Astrocyte of the hippocampus (primary cell): Measurements from ENCODE around the gene SLC38A4.
"Not testable (repeated sequence)": the region's sequence is repeated elsewhere in the genome, so short reads cannot be mapped to it uniquely, and the experiment has no call there.

Experiments
- DNase-seq: peaks from one replicate; pipeline ENCODE4 v3.0.0; 2011; ENCODE audit warnings: low read depth, low spot score

The SLC38A4 gene

DNA sequence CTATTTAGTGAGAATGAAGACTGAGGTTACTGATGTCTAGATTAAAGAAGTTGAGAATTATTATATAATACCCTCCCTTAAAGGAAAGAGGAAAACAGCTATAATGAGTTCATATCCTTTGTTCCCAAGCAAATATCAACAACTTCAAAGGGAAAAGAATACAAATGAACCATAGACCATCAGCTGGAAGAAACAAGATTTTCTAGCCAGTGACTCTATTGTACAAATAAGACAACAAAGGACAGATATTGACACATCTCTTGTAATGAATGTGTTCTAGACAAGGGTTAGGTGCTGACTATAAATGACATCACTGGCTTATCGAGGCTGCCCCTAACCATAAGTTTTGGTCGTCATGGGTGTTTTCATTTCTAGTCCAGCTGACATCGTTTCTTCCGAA is 48.2 kb downstream of the SLC38A4 start:
- no peak for DNase-seq

GRCh38 chr12:46775796-46776195 is 50.0 kb downstream of the SLC38A4 start:
- DNase-seq: no peak

DNA sequence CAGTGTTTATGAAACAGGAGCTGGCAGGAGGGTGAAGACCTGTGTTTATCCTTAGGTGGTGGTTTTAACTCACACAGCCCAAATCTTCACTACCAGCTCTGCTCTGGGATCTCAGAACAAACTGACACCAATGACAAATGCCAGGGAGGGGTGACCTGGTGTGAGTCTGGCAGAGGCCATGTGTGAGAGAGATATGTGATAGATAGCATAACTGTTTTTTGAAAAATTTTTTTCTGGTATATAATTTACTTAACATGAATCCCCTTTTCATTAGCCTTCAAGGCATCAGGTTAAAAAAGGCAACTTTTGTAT is 51.5 kb downstream of the SLC38A4 start:
- no peak for DNase-seq

- no peak for DNase-seq
Measured at GRCh38 chr12:46773586-46774321, 52.0 kb downstream of the SLC38A4 start.

GRCh38 chr12:46771268-46771827 is 54.4 kb downstream of the SLC38A4 start:
- peak; percentile 51 for DNase-seq

GRCh38 chr12:46770501-46771183 is 55.2 kb downstream of the SLC38A4 start:
- DNase-seq: peak; percentile 35

GRCh38 chr12:46764005-46764404 is 61.8 kb downstream of the SLC38A4 start:
- no peak for DNase-seq

- no peak for DNase-seq
Measured at GRCh38 chr12:46763230-46763629, 62.6 kb downstream of the SLC38A4 start.

GRCh38 chr12:46754550-46754949 is 71.2 kb downstream of the SLC38A4 start:
- no peak for DNase-seq

DNA sequence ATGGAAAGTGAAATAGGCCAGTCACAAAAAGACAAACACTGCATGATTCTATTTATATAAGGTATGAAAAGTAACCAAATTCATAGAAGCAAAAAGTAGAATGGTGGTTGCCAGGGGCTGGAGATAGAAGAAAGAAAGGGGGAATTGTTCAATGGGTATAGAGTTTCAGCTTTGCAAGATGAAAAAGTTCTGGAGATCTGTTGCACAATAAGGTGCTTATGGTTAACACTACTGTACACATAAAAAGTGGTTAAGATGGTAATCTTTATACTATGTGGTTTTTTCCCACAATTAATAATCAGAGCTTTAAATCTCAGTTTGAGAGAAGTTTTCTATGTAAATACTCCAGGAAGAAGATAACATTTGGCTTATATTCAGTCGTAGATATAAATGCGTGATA is 73.4 kb downstream of the SLC38A4 start:
- no peak for DNase-seq

- DNase-seq: no peak
Measured at GRCh38 chr12:46751173-46751572, 74.6 kb downstream of the SLC38A4 start.

GRCh38 chr12:46749322-46749721 is 76.5 kb downstream of the SLC38A4 start:
- DNase-seq: no peak

- DNase-seq: peak; percentile 4
Measured at GRCh38 chr12:46744283-46744682, 81.5 kb downstream of the SLC38A4 start.

- DNase-seq: peak; percentile 2
Measured at GRCh38 chr12:46743456-46743855, 82.3 kb downstream of the SLC38A4 start.

DNA sequence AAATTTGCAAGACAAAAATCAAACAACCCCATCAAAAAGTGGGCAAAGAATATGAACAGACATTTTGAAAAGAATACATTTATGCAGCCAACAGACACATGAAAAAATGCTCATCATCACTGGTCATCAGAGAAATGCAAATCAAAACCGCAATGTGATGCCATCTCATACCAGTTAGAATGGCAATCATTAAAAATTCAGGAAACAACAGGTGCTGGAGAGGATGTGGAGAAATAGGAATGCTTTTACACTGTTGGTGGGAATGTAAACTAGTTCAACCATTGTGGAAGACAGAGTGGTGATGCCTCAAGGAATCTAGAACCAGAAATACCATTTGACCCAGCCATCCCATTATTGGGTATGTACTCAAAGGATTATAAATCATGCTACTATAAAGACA is 83.5 kb downstream of the SLC38A4 start:
- not testable (repeated sequence) for DNase-seq

- no peak for DNase-seq
Measured at GRCh38 chr12:46725332-46725731, 100.5 kb downstream of the SLC38A4 start.

DNA sequence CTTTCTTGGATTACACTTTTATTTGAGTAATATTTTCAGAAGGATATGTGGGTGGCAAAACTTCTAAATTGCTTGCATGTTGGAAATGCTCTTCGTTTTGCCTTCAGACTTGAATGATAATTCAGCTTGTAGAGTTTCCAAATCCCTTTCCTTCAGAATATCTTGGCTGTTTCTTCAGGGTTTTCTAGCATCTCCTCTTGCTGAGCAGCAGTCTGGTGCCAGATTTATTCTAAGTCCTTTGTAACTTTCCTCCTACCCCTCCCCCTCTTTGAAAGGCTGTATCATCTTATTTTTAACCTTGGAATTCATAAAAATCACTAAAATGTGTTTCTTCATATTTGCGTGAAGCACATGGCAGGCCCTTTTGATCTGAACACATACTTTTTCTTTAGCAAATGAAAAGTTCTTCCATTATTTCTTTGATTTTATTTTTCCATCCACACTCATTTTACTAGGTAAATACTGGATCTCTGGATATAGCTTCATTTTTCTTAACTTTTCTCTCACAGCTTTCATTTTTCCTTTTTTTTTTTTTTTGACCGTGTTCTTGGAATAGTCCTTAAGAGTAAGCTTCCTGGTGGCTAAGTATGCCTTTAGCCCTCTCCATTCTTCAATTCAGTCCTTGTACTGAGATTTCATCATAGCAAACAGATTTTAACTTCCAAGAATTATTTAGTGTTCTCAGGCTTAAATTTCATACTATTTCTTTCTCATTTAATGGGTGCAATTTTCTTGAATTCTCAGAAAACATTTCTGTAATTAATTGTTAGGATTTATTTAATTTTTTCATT is 102.0 kb downstream of the SLC38A4 start:
- DNase-seq: no peak

- DNase-seq: peak; percentile 15
Measured at GRCh38 chr12:46722394-46723185, 103.2 kb downstream of the SLC38A4 start.

- no peak for DNase-seq
Measured at GRCh38 chr12:46718495-46718894, 107.3 kb downstream of the SLC38A4 start.

GRCh38 chr12:46717868-46718267 is 107.9 kb downstream of the SLC38A4 start:
- DNase-seq: no peak

GRCh38 chr12:46717159-46717558 is 108.6 kb downstream of the SLC38A4 start:
- DNase-seq: no peak
